ENCODE data around the gene SYT7.

DNA sequence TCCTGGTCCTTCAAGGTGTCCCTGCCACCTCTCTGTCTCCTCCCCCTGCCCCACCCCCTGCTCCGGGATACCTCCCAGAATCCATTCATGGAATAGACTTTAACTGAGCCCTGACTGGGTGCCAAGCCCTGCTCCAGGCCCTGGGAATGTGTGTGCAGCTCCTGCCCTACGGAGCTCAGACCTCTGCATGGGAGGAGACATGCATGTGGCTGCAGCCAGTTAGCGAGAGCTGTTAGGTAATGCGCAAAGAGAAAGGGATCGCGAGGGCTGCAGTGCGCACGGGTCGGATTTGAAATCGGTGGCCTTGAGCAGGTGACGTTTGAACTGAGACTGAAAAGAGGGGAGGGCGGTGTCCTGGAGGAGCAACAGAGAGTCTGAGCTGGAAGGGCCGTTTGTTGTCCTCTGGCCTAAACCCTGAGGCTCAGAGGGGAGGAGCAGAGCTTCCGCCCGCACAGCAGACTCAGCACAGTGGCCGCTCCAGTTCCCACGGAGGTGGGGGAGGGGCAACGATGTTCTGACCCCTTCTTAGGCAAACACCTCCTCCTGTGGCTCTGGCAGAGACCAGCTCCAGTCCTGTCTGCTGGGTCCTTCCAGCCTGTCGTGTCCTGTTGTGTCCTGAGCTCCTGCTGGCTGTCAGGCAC lies 92.1 kb downstream of the SYT7 start:
- TF ChIP-seq, protein P1, sequence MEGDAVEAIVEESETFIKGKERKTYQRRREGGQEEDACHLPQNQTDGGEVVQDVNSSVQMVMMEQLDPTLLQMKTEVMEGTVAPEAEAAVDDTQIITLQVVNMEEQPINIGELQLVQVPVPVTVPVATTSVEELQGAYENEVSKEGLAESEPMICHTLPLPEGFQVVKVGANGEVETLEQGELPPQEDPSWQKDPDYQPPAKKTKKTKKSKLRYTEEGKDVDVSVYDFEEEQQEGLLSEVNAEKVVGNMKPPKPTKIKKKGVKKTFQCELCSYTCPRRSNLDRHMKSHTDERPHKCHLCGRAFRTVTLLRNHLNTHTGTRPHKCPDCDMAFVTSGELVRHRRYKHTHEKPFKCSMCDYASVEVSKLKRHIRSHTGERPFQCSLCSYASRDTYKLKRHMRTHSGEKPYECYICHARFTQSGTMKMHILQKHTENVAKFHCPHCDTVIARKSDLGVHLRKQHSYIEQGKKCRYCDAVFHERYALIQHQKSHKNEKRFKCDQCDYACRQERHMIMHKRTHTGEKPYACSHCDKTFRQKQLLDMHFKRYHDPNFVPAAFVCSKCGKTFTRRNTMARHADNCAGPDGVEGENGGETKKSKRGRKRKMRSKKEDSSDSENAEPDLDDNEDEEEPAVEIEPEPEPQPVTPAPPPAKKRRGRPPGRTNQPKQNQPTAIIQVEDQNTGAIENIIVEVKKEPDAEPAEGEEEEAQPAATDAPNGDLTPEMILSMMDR (IDR thresholded peaks at IDR 0.05), result no peak
- TF ChIP-seq POLR2A (IDR thresholded peaks at IDR 0.05), result no peak
